HG03439 (cell line): ENCODE data around the gene TRIM23.
"Not testable (repeated sequence)": the region's sequence is repeated elsewhere in the genome, so short reads cannot be mapped to it uniquely, and the experiment has no call there.

Experiments used
- ATAC-seq: cut with Tn5 transposase; IDR thresholded peaks from one replicate; pipeline ENCODE4 v1.9.1; 2021; ENCODE audit warnings: mild to moderate bottlenecking, moderate library complexity; ENCODE audit not compliant: unreplicated experiment

TRIM23 gene

DNA sequence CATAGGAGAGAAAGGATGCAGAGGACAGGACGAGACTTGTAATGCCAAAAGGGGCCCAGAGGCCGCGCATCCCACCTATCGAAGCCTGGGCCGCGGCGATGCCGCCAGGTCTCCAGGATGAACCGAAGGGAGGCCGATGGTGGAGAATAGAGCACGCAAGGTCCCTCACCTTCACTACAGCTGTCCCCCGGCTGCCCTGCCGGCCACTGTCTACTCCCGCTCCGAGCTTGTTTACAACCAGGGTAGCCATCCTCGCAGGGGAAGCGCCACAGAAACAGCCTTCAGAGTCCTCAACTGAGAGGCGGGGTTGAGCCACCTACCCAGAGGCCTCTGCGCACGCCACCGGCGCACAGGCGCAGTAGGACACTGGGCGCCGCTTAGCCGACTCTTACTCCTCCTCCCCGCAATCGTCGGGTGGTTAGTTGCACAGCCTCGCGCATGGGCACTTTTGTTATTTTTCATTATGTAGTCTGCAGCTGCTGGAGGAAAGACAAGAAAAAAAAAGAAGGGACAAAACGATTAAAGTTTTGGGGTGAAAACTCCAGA lies at the start of gene TRIM23:
Gene TRIM23 (minus strand): TSS at position 309 of the 546 bp plus-strand sequence. CDS start 59 bp downstream, at position 250.
- ATAC-seq, result peak; percentile 94

DNA sequence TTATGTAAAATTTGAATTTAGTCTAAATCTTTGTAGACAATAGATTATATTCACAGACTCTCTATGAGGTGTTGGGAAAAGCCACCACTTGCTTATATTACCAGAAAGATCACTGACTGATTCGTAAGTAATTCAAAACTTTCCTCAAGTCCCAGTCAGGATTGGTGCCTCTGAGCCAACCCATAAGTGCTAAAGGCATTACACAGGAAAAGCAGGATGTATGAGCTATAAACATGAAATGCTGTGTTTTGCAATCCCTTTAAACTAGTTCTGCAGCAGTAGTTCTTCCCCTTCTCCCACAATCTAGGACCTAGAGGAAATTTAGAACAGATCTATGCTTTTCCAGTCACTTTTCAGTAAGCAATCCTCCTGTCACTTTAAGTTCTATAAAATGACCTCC lies 48.7 kb upstream of the TRIM23 start:
- ATAC-seq, result no peak

DNA sequence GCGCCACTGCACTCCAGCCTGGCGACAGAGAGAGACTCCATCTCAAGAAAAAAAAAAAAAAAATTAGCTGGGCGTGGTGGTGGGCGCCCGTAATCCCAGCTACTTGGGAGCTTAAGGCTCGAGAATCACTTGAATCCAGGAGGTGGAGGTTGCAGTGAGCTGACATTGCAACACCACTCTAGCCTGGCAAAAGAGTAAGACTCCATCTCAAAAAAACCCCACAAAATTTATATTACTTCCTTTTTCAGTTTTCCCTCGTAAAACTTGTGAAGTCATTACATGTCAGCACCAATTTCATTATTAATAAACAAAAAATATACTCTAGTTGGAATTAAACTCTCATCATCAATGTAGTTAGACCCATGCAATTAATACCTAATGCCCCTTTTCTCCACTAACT lies 44.6 kb upstream of the TRIM23 start:
- ATAC-seq, result no peak

DNA sequence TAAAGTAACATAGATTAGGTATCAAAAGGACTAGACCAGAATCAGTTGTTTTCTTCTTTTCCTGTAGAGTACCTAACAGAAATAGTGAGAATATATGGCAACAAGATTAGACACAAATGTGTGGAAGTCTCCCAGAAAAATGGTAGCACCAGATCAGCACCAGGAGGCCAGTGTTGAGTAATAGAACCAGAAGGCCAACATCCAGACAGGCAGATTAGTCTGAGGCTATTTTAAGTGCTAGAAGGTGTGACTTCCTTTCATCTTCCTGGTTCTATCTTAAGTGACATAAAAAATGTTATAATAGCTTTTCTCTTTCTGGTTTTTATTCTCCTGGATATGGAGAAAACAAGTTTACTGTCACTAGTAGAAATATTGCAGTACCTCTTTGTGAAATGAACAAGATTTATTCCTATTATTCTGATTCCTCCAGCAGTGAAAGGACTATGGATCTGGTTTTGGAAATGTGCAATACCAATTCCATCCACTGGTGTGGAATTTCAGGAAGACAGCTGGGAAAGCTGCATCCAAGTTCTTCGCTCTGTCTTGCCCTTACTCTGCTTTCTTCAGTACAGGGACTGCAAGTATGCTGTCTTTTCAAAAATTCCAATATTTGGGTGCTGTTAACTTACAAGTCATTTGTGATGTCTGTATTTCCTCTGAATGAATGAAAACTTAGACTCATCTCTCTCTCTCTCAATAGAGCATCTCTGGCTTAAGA lies 39.8 kb upstream of the TRIM23 start:
- ATAC-seq, result no peak

DNA sequence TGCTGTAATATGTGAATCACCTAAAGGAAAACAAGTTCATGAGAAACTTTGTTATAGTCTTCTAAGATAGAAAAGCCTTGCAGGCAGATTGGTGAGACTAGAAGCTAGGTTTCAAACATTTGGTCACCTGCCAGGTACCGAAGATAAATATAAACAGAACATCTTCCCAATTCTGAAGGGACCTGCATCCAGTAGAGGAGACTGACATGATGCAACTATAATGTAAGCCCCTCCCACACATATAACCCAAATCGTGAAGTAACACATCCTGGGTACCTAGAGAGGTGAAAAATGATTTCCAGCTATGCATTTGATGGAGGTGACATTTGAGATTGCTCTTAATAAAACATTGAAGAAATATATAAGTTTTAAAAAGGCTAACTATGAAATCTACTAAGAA lies 30.6 kb upstream of the TRIM23 start:
- ATAC-seq, result no peak

DNA sequence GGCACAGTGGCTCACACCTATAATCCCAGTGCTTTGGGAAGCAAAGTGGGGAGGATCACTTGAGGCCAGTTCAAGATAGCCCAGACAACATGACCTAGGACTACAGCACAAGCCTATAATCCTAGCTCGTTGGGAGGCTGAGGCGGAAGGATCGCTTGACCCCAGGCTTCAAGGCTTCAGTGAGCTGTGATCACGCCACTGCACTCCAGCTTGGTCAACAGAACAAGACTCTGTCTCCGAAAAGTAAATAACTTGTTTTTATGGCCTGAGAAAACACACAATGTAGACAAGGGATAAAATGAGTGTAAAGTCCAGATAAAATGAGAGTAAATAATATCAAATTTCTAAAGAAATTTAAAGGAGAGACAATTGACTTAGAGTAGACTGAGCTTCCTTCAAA lies 27.0 kb upstream of the TRIM23 start:
- ATAC-seq, result no peak

DNA sequence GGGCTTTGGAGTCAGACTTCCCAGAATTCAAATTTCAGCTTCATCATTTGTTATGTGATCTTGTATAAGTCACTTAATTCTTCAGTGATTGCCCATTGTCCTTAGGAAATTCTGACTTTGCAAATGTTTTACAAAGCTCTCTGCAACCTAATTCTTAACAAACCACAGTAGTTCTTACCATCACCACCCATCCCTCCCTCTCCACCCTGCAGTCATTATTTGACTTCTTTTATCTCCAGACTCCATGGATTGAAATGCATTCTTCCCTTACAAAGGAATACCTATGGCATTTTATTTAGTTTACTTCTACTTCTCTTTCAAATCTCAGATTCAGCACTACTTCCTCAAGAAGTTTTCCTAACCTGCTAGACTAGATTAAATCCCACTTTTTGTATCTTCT lies 23.8 kb upstream of the TRIM23 start:
- no peak for ATAC-seq

DNA sequence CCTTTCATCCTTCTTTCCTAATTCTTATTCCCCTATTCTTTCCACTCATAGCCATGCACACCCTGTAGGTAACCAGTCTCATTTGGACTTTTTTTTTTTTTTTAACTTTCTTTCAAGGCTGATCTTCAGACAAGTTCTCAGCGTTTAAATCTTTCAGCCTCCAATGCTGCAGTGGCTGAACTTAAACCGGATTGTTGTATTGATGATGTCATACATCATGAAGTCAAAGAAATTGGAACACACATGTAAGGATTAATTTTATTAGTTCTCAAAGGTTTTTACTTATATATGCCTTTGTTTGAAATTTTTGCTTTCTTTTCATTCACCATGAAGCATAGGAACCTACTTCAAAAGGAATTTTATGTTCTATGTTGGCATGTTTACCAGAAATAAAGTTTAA lies 22.8 kb upstream of the TRIM23 start:
- ATAC-seq, result no peak

DNA sequence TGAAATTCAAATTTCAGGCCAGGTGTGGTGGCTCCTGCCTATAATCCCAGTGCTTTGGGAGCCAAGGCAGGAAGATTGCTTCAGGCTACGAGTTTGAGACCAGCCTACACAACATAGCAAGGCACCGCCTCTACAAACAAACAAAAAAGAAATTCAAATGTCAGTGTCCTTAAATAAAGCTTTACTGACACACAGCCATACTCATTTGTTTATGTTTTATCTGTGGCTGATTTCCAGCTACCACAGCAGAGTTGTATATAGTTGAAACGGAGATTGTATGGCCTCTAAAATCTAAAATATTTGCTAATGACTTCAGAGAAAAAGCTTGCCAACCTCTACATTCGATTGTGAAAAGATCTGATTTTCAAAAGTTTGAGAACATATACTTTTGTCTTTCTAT lies 16.1 kb upstream of the TRIM23 start:
- no peak for ATAC-seq

DNA sequence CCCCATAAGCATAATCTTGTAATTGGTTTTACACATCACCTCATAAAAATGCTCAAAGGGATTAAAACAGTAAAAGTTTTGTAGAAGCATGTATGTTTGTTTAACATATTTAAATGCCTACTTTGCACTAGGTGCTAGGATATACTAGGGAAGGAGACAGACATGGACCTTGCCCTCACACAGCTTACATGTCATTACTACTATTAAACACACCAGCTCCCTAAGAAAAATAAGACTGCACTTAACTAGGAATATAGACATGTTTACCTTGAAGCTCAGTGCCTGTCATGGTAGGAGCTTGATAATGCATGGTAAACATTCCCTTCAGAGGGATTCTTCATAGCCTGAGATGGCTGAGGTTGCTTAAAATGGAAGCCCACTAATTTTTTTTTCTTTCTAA lies 6.8 kb upstream of the TRIM23 start:
- no peak for ATAC-seq

DNA sequence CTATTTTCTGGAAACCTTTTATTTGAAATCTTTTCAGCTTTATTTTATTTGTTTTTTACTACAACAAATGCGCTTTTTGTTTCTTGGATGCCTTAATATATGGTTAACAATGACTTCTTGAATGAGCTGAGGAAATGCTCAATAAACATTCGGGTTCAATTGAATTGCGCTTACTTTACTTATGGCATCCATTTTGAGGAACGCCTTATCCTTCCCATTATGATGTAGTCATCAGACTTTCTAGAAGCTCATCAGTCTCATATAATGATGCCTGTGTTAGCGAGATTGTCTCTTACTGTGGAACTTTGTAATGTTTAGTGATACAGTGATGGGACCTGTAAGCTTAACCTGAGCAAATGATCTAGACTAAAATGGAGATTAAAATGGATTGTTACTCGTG lies 1.6 kb upstream of the TRIM23 start:
- no peak for ATAC-seq

DNA sequence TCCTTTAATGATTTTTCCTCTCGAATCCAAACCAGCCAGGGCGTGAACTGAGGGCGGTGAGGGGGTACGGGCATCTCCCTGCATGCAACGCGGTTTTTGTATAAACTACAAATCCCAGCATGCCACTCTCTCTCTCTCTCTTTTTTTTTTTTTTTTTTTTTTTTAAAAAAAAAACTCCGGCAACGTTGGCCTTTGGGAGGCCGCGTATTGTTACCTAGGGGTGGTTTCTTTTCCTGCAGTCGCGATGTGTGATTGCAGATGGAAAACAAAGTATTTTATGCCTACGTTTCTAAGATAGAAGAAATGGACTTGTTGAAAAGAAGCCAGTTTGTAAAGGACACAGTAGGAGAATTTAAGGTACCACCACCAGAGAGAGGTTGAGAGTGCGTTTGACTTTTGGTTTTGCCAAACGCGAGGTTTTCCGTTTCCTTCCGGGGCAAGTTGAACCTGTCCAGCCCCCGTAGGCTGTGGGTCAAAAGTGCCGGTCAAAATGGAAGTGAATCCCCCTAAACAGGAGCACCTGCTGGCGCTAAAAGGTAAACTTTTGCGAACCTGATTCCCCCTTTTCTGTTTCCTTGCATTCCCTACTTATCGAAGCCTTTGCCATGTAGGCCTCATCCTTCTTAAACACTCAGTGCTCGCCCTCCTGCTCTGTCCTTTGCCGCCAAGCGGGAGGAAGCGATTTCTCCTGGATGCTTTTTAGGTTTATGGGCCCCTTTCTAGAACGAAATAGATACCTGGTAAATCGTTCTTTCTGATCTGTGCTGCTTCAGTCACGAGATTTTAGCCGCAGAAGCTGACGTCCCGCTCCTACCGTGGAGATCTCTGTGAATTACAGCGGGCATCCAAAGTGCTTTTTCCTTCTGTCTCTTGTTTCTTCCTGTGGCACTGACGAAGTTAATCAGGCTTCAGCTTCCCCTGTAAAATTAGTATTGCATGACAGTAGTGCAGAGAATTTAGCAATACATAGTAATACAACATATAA lies 730 bp upstream of the TRIM23 start, which contains the start of the genes SHLD3 and TRAPPC13:
Gene SHLD3 (plus strand): TSS at position 457 of the 985 bp plus-strand sequence. CDS start 4,561 bp downstream, outside the sequence.
Gene TRAPPC13 (plus strand): TSS at position 457 of the 985 bp plus-strand sequence. CDS start 34 bp downstream, at position 491.
- ATAC-seq, result peak; percentile 83

DNA sequence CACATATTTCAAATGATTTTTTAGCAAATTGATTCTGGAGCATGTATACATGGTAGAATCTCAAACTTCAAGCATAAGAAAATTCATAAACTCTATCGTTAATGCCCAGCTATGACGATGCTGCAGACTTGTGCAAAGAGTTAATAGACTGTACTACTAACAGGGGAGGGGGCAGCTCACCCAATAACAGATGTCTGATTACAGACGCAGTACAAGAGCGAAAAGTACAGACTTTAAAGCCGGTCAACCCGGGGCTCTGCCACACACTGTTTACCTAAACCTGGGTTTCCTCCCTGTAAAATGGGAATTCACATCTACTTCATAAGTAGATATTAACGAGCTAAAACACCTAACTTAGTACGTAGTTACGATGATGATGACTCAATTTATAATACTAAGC lies 651 bp downstream of the TRIM23 start:
- no peak for ATAC-seq

DNA sequence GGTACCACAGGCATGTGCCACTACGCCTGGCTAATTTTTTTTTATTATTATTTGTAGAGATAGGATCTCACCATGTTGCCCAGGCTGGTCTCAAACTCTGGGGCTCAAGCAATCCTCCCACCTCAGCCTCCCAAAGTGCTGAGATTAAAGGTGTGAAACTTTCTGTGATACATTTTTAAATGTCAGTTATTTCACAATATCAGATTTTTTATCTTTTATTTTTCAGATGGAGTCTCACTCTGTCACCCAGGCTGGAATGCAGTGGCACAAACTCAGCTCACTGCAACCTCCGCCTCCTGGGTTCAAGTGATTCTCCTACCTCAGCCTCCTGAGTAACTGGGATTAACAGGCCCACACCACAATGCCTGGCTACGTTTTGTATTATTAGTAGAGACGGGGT lies 2.2 kb downstream of the TRIM23 start:
- ATAC-seq, result not testable (repeated sequence)

DNA sequence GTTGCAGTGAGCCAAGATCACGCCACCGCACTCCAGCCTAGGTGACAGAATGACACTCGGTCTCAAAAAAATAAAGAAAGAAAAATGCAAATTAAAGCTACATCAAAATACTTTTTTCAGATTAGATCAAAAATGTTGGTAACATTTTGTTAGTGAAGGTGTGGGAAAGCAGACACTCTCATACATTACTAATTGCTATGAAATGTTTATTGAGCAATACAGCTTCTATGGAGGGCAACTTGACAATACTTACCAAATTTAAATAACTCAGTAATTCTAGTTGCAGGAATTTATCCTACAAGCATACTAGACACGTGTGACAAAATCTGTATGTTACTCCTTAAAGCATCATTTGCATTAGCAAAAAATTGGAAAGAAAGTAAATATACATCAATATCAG lies 4.1 kb downstream of the TRIM23 start:
- ATAC-seq, result no peak

DNA sequence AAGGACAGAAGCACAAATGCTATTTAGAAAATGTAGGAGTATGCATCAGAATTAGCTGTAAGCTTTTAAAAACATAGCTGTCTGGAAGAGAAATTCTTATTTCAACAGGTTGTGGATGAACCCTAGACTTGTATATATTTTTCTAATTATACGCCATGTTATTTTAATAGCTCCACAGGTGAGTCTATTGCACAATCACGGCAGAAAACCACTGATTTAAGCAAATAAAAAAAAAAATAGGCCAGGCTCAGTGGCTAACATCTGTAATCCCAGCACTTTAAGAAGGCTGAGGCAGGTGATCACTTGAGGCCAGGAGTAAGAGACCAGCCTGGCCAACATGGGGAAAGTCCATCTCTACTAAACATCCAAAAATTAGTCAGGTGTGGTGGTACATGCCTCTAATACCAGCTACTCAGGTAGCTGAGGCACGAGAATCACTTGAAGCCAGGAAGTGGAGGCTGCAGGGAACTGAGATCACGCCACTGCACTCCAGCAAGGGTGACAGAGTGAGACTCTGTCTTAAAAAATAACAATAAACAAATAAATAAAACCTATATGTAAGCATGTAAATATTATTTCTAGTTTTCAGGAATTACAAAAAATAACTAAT lies 11.7 kb downstream of the TRIM23 start:
- ATAC-seq, result no peak

DNA sequence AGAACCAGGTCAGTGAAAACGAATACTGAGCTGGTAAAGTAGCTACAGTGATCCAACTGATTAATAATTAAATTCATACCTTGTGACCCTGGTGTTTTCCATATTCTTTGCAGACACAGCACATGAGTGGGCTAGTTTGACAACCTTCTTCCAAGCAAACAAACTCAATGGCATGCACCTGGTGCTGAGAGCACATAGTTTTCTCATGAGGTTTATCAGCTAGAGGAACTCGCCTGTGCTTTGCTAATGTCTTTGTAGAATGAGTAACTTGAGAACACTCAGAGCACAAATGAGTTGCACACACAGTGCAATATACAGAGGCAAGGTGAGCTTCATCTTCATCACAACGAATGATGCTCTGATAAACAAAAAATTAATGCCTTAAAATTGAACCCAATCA lies 12.6 kb downstream of the TRIM23 start:
- ATAC-seq, result no peak

DNA sequence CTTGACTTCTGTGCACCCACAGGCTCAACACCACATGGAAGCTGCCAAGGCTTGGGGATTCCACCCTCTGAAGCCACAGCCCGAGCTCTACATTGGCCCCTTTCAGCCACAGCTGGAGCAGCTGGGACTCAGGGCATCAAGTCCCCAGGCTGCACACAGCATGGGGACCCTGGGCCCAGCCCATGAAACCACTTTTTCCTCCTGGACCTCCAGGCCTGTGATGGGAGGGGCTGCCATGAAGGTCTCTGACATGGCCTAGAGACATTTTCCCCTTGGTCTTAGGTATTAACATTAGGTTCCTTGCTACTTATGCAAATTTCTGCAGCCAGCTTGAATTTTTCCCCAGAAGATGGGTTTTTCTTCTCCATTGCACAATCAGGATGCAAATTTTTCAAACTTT lies 22.4 kb downstream of the TRIM23 start:
- not testable (repeated sequence) for ATAC-seq

DNA sequence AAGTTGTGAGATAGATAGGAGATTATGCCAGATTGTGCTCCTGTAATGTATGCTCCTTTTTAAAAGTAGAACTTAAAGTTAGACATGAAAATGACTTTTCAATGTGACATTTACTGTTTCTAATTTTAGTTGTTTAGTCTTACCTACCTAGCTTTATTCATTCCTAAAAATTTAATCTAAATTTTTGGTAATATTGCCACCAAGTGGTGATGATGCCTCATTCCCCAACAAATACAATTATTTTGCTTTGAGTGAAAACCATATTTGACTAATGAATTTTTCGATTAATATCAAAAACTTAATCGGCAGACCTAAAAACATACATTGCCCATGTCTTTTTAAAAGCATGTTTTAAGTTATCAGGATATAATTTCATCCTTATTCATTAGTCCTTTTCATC lies 35.4 kb downstream of the TRIM23 start:
- no peak for ATAC-seq

DNA sequence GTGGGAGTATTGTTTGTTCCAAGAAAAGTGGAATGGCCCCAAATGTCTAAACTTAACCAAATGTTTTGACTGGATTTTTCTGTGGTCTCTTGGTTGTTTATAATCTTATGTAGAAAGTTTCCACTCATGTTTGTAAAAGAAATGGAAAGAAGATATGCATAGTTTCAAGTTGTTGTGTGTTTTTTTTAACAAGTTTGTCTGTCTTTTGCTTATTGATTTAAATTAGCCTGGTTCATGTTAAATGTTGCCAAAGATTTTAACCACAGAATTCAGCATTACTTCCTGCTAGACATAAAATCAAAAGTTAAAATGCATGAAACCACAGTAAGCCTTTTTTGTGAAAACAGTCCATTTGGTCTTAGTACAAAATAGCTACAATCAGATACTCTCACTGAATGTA lies 47.0 kb downstream of the TRIM23 start:
- no peak for ATAC-seq

DNA sequence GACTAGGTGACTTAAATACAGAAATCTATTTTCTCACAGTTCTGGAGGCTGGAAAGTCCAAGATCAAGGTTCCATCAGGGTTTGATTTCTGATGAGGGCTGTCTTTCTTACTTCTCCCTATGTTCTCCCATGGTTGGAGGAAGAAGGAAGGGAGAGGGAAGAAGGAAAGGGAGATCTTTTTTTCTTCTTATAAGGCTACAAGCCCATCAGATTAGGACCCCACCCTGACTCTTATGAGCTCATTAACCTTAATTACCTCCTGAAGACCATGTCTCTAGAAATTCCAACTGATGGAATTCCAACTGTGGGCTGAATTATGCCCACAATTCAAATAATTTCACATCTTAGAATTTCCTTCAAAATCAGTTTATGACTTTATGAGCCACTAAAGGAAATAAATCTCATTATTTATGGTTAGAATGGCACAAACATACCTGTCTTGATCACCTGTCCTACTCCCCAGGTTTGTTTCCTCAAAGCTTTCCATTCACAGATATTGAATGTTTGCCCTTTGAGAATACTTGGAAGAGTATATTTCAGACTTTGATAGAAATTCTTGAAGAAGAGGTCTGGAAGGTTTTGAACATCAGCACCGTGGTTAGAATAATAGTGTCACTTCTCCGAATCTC lies 53.4 kb downstream of the TRIM23 start:
- no peak for ATAC-seq
